Psoas muscle (tissue), 8 donors: ENCODE results near the gene SIDT2. TPM values are rescaled to one million over a fixed set of nuclear protein-coding genes. Genes with fewer than 3 reads are reported as not detected.

Source experiments
- ATAC-seq, 4 donors: fragments of 200-7000 bp; cut with Tn5 transposase; one replicate each; pipeline ENCODE4 v1.9.1; 2020; ENCODE audit warnings: moderate library complexity in 3 of 4, mild to moderate bottlenecking in 2 of 4
- DNase-seq, 2 donors: peaks; one replicate each; pipeline ENCODE4 v3.0.0-alpha.2; 2020
- H3K27ac ChIP-seq: fragments of 200-600 bp; one replicate; pipeline ENCODE4 v1.8.0; 2022
- H3K27me3 ChIP-seq, 3 donors: fragments of 200-600 bp in 1 of 3; one replicate each; pipeline versions ENCODE4 v1.6.1 to v1.8.0; 2013 to 2022; ENCODE audit warnings: low read length in 2 of 3, mild to moderate bottlenecking in 2 of 3, moderate library complexity in 1 of 3; ENCODE audit not compliant: insufficient read depth in 3 of 3
- H3K36me3 ChIP-seq, 2 donors: fragments of 200-600 bp in 1 of 2; one replicate each; pipeline versions ENCODE4 v1.6.1 to v1.8.0; 2013 to 2022; ENCODE audit warnings: low read depth in 1 of 2, mild to moderate bottlenecking in 1 of 2, moderate library complexity in 1 of 2; ENCODE audit not compliant: insufficient read depth in 1 of 2
- H3K4me1 ChIP-seq: fragments of 200-600 bp; one replicate; pipeline ENCODE4 v1.8.0; 2022
- H3K4me3 ChIP-seq: fragments of 200-600 bp; one replicate; pipeline ENCODE4 v1.8.0; 2022; ENCODE audit warnings: mild to moderate bottlenecking
- H3K9me3 ChIP-seq: fragments of 200-600 bp; one replicate; pipeline ENCODE4 v1.8.0; 2022
- CTCF ChIP-seq: fragments of 200-600 bp; IDR thresholded peaks from one replicate; pipeline ENCODE4 v1.8.0; 2022; ENCODE audit warnings: antibody characterized with exemption
- WGBS, 3 donors: extraction: QIAGEN DNeasy Blood & Tissue Kit; methylation state at CpG; one replicate each; pipeline versions ENCODE4 v1.1.6 to v1.1.7; 2013; 5-methylcytosine and 5-hydroxymethylcytosine counted together
- intact Hi-C, 2 donors: fragments of 100-400 bp; cut with DNase I; formaldehyde crosslinking; loops; one replicate each; pipeline versions ENCODE4 v1.11.0 to v1.14.2; 2022
- polyA plus RNA-seq, 3 donors: library from polyadenylated mRNA; stranded (reverse); fragments of 200-250 nt; gene quantifications; one replicate each; pipeline ENCODE4 v1.2.3, GENCODE V29; 2013
- total RNA-seq, 4 donors: library from RNA; stranded (reverse); fragmentation: NEBNext Ultra II Directional in 2 of 4; extraction: Animal tissue kit (Norgen Biotek cat#: 25700) in 2 of 4; gene quantifications; one replicate each; pipeline versions ENCODE4 v1.2.1 to v1.2.4, GENCODE V29; 2021 to 2023
- donor health status: healthy with polysubstance abuse.
- donor health status: DM: no; HTN: no; CAD: no; lungs with moderate emphysema.
- donor health status: Bipolar disorder and iron deficiency.
- donor health status: healthy.
- donor health status: DM: yes; HTN: yes; CAD: no.
- donor health status: DM: no; HTN: no; CAD: no.
- donor health status: DM: no; HTN: no; CAD: no.
- donor health status: DM: yes; HTN: yes; CAD: no.

Gene SIDT2
- total and polyA plus RNA-seq, 7 donors = 7.1 to 22.8 (median 12.6) TPM

DNA sequence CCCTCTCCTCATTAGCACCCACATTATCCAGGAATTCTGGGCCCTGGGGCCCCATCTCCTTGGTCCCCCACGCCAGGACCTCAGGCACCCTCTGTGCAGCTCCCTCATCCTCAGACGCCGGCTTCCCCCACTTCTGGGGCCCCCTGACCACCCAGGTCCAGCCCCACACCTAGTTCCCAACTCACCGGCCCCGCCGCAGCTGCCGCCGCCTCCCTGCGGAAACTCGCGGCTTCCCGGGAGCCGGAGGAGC, 53.2 kb downstream of the SIDT2 start, which contains the start of gene PCSK7:
PCSK7 (minus strand) TSS at position 232 of the 250 bp plus-strand sequence. CDS start 2,229 bp downstream, outside the sequence.
- peak; percentile 83 to 91 for DNase-seq
- no peaks in the 10 kb centered on the region for H3K9me3 ChIP-seq
- peaks cover 29% of the 10 kb centered on the region for H3K4me1 ChIP-seq
- TF ChIP-seq CTCF = no peak
- ATAC-seq = no peak
- 0 to 1% (median 0%) methylated on average over 9 to 13 of the region's 13 CpGs for WGBS, 3 donors
- no peaks in the 10 kb centered on the region for H3K27me3 ChIP-seq
- H3K27ac ChIP-seq = peak within 1 kb of the TSS; percentile 99
- peaks cover 0 to 56% of the 10 kb centered on the region in 2 donors for H3K36me3 ChIP-seq
- intact Hi-C loops = loop anchor here in 1 of 2 donors (2.0 to 5.0 kb wide), 3 partner anchors 354 to 459 kb away; partner anchors contain the start of genes BUD13 and ZPR1
- H3K4me3 ChIP-seq = peak within 1 kb of the TSS; percentile 98

GRCh38 chr11:117232092-117232878, 53.7 kb downstream of the SIDT2 start, which contains the start of gene RNF214:
Gene RNF214 (plus strand): TSS chr11:117232671. CDS start chr11:117234273, 1,602 bp downstream.
- no peaks in the 10 kb centered on the region for H3K27me3 ChIP-seq
- peaks cover 0 to 56% of the 10 kb centered on the region in 2 donors for H3K36me3 ChIP-seq
- ATAC-seq (peak; percentile 90 to 93 (median 91)), DNase-seq (peak; percentile 82 to 88)
- no peaks in the 10 kb centered on the region for H3K9me3 ChIP-seq
- 0 to 1% (median 0%) methylated on average over 45 to 78 of the region's 94 CpGs for WGBS, 3 donors
- H3K4me1 ChIP-seq = peaks cover 29% of the 10 kb centered on the region
- TF ChIP-seq CTCF = peak; percentile 97
- intact Hi-C loops = loop anchor here in 1 of 2 donors (2.0 to 5.0 kb wide), 3 partner anchors 355 to 460 kb away; partner anchors contain the start of genes BUD13 and ZPR1
- H3K4me3 ChIP-seq = peak within 1 kb of the TSS; percentile 98
- peak within 1 kb of the TSS; percentile 99 for H3K27ac ChIP-seq

DNA sequence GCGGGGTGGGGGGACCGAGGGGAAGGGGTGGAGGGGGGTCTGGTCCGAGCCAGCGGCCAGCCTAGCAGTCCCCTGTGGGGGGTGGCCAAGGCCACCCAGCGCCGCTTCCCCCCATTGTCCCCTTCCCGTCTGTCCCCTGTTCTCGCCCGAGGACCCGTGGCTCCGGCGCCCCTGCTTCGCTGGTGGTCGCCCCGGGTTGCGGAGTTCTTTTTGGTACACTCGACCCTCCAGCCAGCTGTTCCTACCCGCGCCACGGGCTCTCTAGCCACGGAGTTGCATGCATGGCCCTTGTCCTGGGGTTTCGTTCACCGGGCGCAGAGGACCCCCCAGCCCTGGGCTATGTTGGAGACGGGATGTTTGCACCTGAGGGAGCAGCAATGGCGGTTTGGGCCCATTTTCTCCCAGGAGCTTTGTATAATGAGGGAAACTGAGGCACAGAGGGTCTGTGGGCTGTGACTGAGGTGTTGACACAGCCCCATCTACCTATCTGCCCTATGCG, 54.4 kb downstream of the SIDT2 start:
- Histone ChIP-seq H3K36me3 (peaks cover 0 to 52% of the 10 kb centered on the region in 2 donors), H3K27ac (peak overlapping the region; percentile 99), H3K9me3 (no peaks in the 10 kb centered on the region), H3K4me3 (peak overlapping the region; percentile 98), H3K27me3 (no peaks in the 10 kb centered on the region), H3K4me1 (peaks cover 29% of the 10 kb centered on the region)
- 1 to 3% (median 2%) methylated on average over 10 to 27 of the region's 27 CpGs for whole genome bisulfite sequencing, 3 donors
- intact Hi-C loops = loop anchor here in 1 of 2 donors (2.0 to 5.0 kb wide), 3 partner anchors 356 to 461 kb away; partner anchors contain the start of genes BUD13 and ZPR1
- TF ChIP-seq CTCF = no peak
- DNase-seq (peak; percentile 38 to 69), ATAC-seq (peak; percentile 21 to 48 (median 28))

DNA sequence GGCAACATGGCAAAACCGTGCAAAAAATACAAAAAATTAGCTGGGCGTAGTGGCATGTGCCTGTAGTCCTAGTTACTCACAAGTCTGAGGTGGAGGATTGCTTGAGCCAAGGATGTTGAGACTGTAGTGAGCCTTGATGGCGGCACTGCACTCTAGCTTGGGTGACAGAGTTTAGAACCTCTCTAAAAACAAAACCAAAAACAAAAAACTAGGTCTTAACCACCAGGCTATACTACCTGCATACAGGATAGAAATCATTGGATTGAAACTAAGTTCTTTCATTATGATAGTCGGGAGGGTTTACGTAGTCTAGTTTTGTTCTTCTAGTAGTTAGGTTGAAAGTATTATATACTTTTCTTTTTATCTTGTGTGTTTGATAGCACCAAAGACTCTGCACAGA, 59.7 kb downstream of the SIDT2 start:
- intact Hi-C loops = no loop called here
- Histone ChIP-seq H3K4me3 (no peak overlapping the region), H3K4me1 (peaks cover 12% of the 10 kb centered on the region), H3K36me3 (peaks cover 0 to 77% of the 10 kb centered on the region in 2 donors), H3K27ac (no peak overlapping the region), H3K27me3 (no peaks in the 10 kb centered on the region), H3K9me3 (no peaks in the 10 kb centered on the region)
- DNase-seq = no peak
- no peak for TF ChIP-seq CTCF
- WGBS, 3 donors = 88 to 94% (median 92%) methylated on average over 5 of the region's 5 CpGs
- ATAC-seq = no peak
